ENCODE measurements around the gene PRKAR2B.

PRKAR2B gene

GRCh38 chr7:107185716-107186115 lies 141.2 kb downstream of the PRKAR2B start:
- DNase-seq (ENCODE audit: low read depth in 2 of 2) = no peak

GRCh38 chr7:107186240-107186639 lies 141.7 kb downstream of the PRKAR2B start:
- no peak for DNase-seq (ENCODE audit: low read depth in 2 of 2)

DNA sequence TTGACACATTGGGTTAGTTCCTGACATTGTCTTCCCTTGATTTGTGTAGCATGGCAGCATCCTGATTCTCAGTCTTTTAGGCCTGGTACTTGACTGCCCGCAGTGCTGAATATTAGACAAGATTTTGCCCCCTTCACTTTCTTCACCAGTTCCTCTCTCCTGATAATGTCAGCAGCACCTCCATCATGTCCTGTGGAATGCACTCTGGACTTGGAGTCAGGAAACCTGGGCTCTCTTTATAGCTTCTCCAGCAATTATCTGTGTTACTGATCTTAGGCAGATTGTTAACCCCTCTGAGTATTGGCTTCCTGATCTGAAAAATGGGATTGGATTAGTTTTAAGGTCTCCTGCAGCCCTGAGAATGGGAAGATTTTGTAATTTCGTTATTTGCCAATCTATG lies 143.3 kb downstream of the PRKAR2B start:
- DNase-seq (ENCODE audit: low read depth in 2 of 2) = no peak

- DNase-seq (ENCODE audit: low read depth in 2 of 2) = no peak
Measured at GRCh38 chr7:107190090-107190489, 145.6 kb downstream of the PRKAR2B start.

GRCh38 chr7:107194052-107194451 lies 149.5 kb downstream of the PRKAR2B start:
- no peak for DNase-seq (ENCODE audit: low read depth in 2 of 2)

GRCh38 chr7:107196834-107197610 lies 152.5 kb downstream of the PRKAR2B start:
- no peak for DNase-seq (ENCODE audit: low read depth in 2 of 2)

- DNase-seq (ENCODE audit: low read depth in 2 of 2) = peak in 1 of 2 donors; percentile 5
Measured at GRCh38 chr7:107201795-107202450, 157.4 kb downstream of the PRKAR2B start.

GRCh38 chr7:107203607-107204006 lies 159.1 kb downstream of the PRKAR2B start:
- no peak for DNase-seq (ENCODE audit: low read depth in 2 of 2)

GRCh38 chr7:107206136-107206535 lies 161.6 kb downstream of the PRKAR2B start:
- no peak for DNase-seq (ENCODE audit: low read depth in 2 of 2)

DNA sequence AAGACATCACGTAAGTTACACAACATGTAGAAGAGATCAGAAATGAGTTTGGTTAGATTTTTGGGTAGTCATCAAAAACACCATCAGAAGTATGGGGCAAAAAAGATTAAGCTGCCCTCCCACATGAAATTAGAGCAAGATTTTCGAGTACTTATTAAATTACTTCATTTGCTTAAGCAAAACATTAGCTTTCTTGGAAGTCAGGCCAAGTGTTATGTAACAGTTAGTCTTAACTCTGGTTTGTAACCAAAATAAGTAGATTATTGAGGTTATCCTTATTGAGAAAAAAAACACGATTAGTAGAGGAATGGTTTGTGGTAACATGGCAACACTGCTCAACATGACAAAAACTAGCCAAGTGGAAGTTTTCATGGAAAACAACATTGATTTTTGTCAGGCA lies 162.2 kb downstream of the PRKAR2B start:
- no peak for DNase-seq (ENCODE audit: low read depth in 2 of 2)

GRCh38 chr7:107207459-107207858 lies 163.0 kb downstream of the PRKAR2B start:
- DNase-seq (ENCODE audit: low read depth in 2 of 2) = no peak

GRCh38 chr7:107208024-107208521 lies 163.6 kb downstream of the PRKAR2B start:
- DNase-seq (ENCODE audit: low read depth in 2 of 2) = no peak

DNA sequence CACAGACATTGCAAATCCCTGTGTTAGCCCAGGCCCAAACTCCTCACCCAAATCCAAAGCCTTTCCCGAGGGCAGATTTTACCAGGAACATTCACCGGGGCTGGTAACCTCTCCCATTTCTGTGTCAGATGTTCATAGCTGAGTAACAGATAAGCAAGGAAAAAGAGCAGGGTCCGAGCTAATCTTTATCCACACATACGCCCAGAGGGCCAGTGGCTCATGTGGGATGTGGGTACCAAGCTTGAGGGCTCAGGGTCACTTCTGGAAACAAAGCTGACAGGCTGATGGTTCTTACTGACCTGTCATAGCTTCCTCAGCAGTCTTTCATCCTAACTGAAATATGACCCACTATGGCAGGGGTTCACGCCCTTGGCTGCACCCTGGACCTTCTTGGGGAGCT lies 164.1 kb downstream of the PRKAR2B start:
- DNase-seq (ENCODE audit: low read depth in 2 of 2) = no peak

DNA sequence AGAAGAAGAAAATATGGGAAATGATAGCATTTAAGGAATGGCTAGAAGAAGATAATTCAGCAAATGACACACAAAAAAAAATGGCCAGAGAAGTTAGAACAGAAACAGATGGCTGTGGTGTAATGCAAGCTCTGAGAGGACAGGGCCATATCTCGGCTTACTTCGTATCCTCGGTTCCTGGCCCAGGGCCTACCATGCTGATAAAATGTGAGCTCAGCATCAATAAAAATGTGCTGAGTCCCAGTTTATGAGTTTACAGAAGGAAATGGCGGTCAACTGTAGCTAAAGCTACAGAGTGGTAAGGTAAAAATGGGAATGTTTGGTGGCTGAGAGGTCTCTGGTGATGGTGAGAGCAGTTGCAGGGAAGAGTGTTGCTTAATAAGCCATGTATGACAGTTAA lies 165.1 kb downstream of the PRKAR2B start:
- DNase-seq (ENCODE audit: low read depth in 2 of 2) = no peak

DNA sequence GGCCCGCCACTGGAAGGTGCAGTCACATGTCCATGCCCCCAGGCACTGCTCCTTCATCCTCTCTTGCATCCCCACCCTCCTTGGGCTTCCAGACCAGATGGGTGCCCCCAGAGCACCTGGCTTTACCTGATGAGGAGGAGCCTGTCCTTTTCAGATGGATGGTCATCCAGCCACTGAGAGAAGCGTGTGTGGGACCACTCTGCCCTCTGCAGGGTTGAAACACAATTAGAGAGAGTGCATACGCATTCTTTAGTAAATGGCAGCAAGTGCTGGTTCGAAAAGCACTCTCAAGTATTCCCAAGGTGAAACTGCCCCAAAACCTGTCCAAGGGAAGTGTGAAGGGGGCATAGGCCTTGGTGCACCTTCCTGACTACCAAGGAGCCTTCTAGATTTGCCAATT lies 165.9 kb downstream of the PRKAR2B start:
- DNase-seq (ENCODE audit: low read depth in 2 of 2) = no peak

Measured in stimulated activated CD4-positive, alpha-beta T cell treated with anti-CD3 and anti-CD28 coated beads, Interleukin-1b, Interleukin-23, amount 100 ng/mL, for 1 hour (primary cell).